ENCODE results near the gene ZNF778. TPM values are rescaled to one million over a fixed set of nuclear protein-coding genes. Genes with fewer than 3 reads are reported as not detected.
A peak's percentile ranks its signal among the peaks of the same experiment; 100 is the strongest.
"Not testable (repeated sequence)": the region's sequence is repeated elsewhere in the genome, so short reads cannot be mapped to it uniquely, and the experiment has no call there.

Gene ZNF778
- total RNA-seq, 1 donor from 2014 or later = 4.7 TPM

DNA sequence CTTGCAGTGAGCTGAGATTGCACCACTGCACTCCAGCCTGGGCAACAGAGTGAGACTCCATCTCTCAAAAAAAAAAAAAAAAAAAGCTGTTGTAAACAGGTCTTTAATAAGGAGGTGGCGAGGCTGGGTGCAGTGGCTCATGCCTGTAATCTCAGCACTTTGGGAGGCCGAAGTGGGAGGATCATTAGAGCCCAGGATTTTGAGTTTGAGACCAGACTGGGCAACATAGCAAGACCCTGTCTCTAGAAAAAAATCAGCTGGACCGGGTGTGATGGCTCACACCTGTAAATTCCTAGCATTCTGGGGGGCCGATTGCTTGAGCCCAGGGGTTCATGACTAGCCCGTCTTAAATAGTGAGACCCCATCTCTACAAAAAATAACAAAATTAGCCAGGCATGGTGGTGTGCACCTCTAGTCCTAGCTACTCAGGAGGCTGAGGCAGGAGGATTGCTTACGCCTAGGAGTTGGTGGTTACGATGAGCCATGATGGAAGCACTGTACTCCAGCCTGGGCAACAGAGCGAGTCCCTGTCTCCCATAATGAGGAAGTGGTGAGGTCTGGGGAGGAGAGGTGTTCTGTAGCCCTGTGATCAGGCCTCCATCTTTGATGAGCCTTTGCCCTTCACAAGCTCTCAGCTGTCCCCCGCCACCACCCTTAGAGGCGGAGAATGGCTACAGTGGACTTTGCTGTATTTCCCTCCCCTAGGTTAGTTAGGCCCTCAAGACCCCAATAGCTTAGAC, 36.2 kb downstream of the ZNF778 start:
- no peak overlapping the region for H3K27ac ChIP-seq (ENCODE audit: low read depth, low read length)
- peaks cover 10 to 11% (median 11%) of the 10 kb centered on the region in 3 donors for H3K4me1 ChIP-seq (ENCODE audit: control insufficient read depth in 3 of 3, insufficient read depth in 3 of 3, low read length in 3 of 3)
- no peaks in the 10 kb centered on the region for H3K36me3 ChIP-seq (ENCODE audit: control insufficient read depth in 3 of 3, insufficient read depth in 3 of 3, low read length in 3 of 3)
- peaks cover 13 to 30% (median 27%) of the 10 kb centered on the region in 3 donors for H3K27me3 ChIP-seq (ENCODE audit: control insufficient read depth in 3 of 3, insufficient read depth in 3 of 3, low read length in 3 of 3)
- no peak overlapping the region for H3K4me3 ChIP-seq (ENCODE audit: low read length in 3 of 3)
- H3K9ac ChIP-seq (ENCODE audit: low read depth in 1 of 3, low read length in 3 of 3) = no peak overlapping the region
- H3K9me3 ChIP-seq (ENCODE audit: control insufficient read depth in 3 of 3, low read length in 3 of 3) = no peaks in the 10 kb centered on the region

DNA sequence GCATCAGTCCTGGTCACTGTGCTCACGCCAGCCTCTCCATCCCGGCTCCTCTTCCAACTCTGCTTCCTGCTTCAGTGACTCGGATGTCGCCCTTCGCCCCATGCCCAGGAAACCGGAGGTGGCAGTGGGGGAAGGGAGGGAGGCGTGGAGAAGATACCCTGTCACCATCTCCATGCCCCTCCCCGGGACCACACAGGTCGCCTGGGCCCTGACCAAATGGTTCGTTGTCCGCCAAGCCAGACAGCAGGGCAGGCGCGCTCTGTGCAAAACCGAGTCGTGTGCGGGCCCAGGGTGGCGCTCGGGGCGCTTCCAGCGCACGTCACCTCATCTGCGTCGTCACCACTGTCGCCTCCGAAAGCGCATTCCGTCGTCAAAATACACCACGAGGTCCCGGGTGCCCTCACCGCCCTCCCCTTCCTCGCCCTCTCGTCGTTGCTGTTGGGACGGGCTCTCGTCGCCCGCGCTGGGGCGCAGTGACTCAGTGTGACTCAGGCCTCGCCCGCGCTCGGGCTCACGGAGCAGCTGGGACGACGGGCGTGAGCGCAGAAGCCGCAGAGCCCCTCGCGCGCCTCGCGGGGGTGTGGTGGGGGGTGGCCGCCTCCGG, 39.2 kb downstream of the ZNF778 start:
- H3K9ac ChIP-seq (ENCODE audit: low read depth in 1 of 3, low read length in 3 of 3) = peak overlapping the region in 2 of 3 donors; percentile 23 to 54

DNA sequence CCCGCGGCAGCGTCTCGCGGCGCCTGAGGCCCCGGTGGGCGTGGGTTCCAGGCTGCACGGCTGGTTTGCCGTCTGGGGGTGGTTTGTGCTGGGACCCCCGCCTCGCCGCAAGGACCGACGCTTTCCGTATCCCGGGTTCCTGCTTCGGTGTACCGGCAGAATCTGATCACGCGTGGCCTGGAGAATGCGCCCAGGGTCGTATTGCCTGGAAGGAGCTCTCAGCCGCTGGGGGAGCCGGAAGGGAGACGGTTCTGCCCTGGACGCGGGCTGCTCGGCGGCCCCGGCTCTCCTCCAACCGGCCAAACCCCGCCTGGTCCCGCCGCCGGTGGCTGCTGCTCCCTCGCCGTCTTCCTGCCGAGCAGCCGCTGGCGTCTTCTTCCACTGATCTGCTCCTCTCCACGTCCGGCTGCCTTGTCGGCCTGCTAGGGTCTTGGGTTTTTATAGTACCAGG, 39.8 kb downstream of the ZNF778 start:
- H3K4me3 ChIP-seq (ENCODE audit: low read length in 3 of 3) = peak overlapping the region; percentile 43 to 64 (median 58)
- H3K36me3 ChIP-seq (ENCODE audit: control insufficient read depth in 3 of 3, insufficient read depth in 3 of 3, low read length in 3 of 3) = no peaks in the 10 kb centered on the region
- no peak overlapping the region for H3K27ac ChIP-seq (ENCODE audit: low read depth, low read length)
- H3K9ac ChIP-seq (ENCODE audit: low read depth in 1 of 3, low read length in 3 of 3) = peak overlapping the region; percentile 23 to 54 (median 54)
- H3K27me3 ChIP-seq (ENCODE audit: control insufficient read depth in 3 of 3, insufficient read depth in 3 of 3, low read length in 3 of 3) = peaks cover 13 to 33% (median 24%) of the 10 kb centered on the region in 3 donors
- H3K4me1 ChIP-seq (ENCODE audit: control insufficient read depth in 3 of 3, insufficient read depth in 3 of 3, low read length in 3 of 3) = peaks cover 10 to 11% (median 11%) of the 10 kb centered on the region in 3 donors
- H3K9me3 ChIP-seq (ENCODE audit: control insufficient read depth in 3 of 3, low read length in 3 of 3) = no peaks in the 10 kb centered on the region

More for the DNA sequence above, 39.2 kb downstream of the ZNF778 start:
- Histone ChIP-seq H3K36me3 (ENCODE audit: control insufficient read depth in 3 of 3, insufficient read depth in 3 of 3, low read length in 3 of 3) (no peaks in the 10 kb centered on the region), H3K4me3 (ENCODE audit: low read length in 3 of 3) (peak overlapping the region; percentile 55 to 68 (median 64)), H3K4me1 (ENCODE audit: control insufficient read depth in 3 of 3, insufficient read depth in 3 of 3, low read length in 3 of 3) (peaks cover 10 to 11% (median 11%) of the 10 kb centered on the region in 3 donors), H3K27ac (ENCODE audit: low read depth, low read length) (no peak overlapping the region), H3K27me3 (ENCODE audit: control insufficient read depth in 3 of 3, insufficient read depth in 3 of 3, low read length in 3 of 3) (peaks cover 13 to 33% (median 24%) of the 10 kb centered on the region in 3 donors), H3K9me3 (ENCODE audit: control insufficient read depth in 3 of 3, low read length in 3 of 3) (no peaks in the 10 kb centered on the region)

DNA sequence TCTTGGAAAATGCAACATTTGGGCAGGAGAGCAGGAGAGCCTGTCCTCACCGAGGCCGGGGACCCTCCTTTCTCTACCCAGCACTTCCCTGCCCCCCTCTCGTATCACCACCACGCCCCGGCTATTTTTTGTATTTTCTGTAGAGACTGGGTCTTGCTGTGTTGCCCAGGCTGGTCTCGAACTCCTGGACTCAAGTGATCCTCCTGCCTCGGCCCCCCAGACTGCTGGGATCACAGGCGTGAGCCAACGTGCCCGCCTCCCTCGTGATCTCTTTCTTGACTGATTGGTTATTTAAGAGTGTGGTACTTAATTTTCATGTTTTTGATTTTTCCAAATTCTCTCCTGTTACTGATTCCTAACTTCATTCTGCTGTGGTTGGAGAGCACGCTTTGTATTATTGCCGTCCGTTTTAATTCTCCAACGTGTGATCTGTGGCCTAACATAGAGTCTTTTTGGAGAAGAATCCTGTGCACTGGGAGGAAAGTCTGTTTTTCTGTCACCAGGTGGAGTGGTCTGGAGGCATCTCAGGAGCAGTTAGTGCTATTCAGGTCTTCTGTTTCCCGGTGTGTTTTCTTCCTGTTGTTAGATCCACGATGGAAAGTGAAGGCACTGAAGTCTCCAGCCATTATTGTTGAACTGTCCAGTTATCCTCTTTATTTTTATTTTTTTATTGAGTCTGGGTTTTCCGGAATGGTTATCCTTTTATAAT, 40.4 kb downstream of the ZNF778 start:
- Histone ChIP-seq H3K27ac (ENCODE audit: low read depth, low read length) (no peak overlapping the region), H3K4me3 (ENCODE audit: low read length in 3 of 3) (peak overlapping the region; percentile 6 to 64 (median 43)), H3K9me3 (ENCODE audit: control insufficient read depth in 3 of 3, low read length in 3 of 3) (no peaks in the 10 kb centered on the region), H3K4me1 (ENCODE audit: control insufficient read depth in 3 of 3, insufficient read depth in 3 of 3, low read length in 3 of 3) (peaks cover 10 to 11% (median 11%) of the 10 kb centered on the region in 3 donors), H3K27me3 (ENCODE audit: control insufficient read depth in 3 of 3, insufficient read depth in 3 of 3, low read length in 3 of 3) (peaks cover 13 to 33% (median 24%) of the 10 kb centered on the region in 3 donors), H3K36me3 (ENCODE audit: control insufficient read depth in 3 of 3, insufficient read depth in 3 of 3, low read length in 3 of 3) (no peaks in the 10 kb centered on the region), H3K9ac (ENCODE audit: low read depth in 1 of 3, low read length in 3 of 3) (peak overlapping the region in 2 of 3 donors; percentile 23 to 54)

DNA sequence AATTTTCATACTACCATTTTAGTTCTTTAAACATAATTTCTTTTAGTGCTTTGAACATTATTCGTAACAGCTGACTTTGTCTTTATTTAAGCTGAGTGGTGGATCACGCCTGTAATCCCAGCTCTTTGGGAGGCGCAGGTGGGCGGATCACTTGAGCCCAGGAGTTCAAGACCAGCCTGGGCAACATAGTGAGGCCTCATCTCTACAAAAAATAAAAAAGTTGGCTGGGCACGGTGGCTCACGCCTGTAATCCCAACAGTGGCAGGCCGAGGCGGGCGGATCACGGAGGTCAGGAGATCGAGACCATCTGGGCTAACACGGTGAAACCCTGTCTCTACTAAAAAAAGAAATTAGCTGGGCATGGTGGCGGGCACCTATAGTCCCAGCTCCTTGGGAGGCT, 42.4 kb downstream of the ZNF778 start:
- H3K4me3 ChIP-seq (ENCODE audit: low read length in 3 of 3); H3K27ac ChIP-seq (ENCODE audit: low read depth, low read length); H3K36me3 ChIP-seq (ENCODE audit: control insufficient read depth in 3 of 3, insufficient read depth in 3 of 3, low read length in 3 of 3); H3K9me3 ChIP-seq (ENCODE audit: control insufficient read depth in 3 of 3, low read length in 3 of 3); H3K9ac ChIP-seq (ENCODE audit: low read depth in 1 of 3, low read length in 3 of 3): not testable (repeated sequence)
- peaks cover 10 to 11% (median 11%) of the 10 kb centered on the region in 3 donors for H3K4me1 ChIP-seq (ENCODE audit: control insufficient read depth in 3 of 3, insufficient read depth in 3 of 3, low read length in 3 of 3)
- H3K27me3 ChIP-seq (ENCODE audit: control insufficient read depth in 3 of 3, insufficient read depth in 3 of 3, low read length in 3 of 3) = peaks cover 13 to 33% (median 21%) of the 10 kb centered on the region in 3 donors

DNA sequence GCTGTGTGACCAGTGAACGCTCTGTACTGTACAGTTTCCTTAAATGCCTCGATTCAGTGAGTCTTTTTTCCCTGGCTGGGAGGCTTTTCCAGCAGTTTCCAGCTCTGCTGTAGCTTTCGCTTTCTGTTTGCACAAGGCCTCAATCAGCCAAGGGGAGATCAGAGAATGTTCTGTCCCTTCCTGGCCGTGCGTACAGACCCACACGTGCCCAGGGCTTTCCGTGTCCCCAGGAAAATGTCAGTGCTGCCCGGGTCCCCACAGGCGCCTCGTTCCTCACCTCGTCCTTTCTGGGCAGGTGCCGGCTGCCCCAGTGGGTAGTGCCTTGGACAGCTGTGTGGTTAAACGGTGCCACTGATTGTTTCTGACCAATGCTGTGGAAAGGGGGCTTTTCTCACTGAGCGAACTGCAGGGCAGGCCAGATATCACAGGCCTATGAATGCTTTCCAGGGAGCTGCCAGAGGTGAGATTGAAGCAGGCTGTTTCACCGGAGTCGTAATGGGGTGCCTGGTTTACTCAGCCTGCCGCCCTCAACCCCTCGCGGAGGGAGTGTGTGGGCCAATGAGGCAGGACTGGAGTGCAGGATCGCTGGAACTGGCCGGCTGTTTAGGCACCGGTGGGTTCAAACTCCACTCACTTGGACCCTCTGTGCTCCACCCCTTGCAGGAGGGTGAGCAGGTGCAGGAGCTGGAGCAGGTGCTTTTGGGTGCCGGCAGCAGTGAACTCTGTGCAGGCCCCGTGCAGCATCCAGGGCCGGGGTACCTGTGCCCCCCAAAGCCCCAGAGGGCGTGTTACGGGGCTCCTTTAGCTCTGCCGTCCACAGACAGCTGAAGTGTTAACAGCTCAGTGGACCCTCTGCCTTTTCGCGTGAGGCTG, 44.4 kb downstream of the ZNF778 start:
- Histone ChIP-seq H3K27ac (ENCODE audit: low read depth, low read length) (peak overlapping the region; percentile 17), H3K9me3 (ENCODE audit: control insufficient read depth in 3 of 3, low read length in 3 of 3) (no peaks in the 10 kb centered on the region), H3K36me3 (ENCODE audit: control insufficient read depth in 3 of 3, insufficient read depth in 3 of 3, low read length in 3 of 3) (peaks cover 8 to 10% (median 10%) of the 10 kb centered on the region in 3 donors), H3K4me3 (ENCODE audit: low read length in 3 of 3) (no peak overlapping the region), H3K27me3 (ENCODE audit: control insufficient read depth in 3 of 3, insufficient read depth in 3 of 3, low read length in 3 of 3) (peaks cover 9 to 17% (median 13%) of the 10 kb centered on the region in 3 donors), H3K9ac (ENCODE audit: low read depth in 1 of 3, low read length in 3 of 3) (no peak overlapping the region), H3K4me1 (ENCODE audit: control insufficient read depth in 3 of 3, insufficient read depth in 3 of 3, low read length in 3 of 3) (peaks cover 5 to 6% (median 6%) of the 10 kb centered on the region in 3 donors)

DNA sequence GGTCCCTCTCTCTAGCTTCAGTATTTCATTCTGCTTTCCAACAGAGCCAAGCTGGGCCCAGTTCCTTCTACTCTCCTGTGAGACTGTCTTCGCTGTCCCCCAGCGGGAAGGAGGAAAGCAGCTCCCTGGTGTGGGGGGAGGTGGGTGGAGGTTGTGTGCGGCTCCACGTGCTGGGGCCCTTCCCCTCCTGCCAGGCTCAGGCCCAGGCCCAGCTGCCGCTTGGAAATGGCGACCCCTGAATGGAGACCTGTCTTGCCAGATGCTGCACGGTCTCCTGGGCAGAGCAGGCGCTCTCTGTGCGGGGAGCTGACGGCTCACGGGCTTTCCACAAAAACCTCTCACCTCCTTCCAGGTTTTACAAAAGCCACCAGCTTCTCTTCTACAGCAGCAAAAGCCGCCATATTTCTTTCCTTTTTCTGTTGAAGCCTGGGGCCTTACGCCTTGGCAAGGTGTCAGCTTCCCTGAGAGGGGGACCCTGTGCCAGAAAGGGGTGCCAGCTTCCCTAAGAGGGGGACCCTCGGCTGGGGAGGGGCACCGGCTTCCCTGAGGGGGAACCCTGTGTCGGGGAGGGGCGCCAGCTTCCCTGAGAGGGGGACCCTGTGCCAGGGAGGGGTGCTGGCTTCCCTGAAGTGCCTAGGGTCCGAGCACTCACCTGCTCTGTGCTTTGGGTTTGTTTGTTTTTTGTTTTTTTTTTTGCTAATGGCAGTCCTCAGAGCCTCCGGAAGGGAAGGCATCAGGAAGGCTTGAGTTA, 47.5 kb downstream of the ZNF778 start:
- Histone ChIP-seq H3K4me3 (ENCODE audit: low read length in 3 of 3) (no peak overlapping the region), H3K9ac (ENCODE audit: low read depth in 1 of 3, low read length in 3 of 3) (no peak overlapping the region)

DNA sequence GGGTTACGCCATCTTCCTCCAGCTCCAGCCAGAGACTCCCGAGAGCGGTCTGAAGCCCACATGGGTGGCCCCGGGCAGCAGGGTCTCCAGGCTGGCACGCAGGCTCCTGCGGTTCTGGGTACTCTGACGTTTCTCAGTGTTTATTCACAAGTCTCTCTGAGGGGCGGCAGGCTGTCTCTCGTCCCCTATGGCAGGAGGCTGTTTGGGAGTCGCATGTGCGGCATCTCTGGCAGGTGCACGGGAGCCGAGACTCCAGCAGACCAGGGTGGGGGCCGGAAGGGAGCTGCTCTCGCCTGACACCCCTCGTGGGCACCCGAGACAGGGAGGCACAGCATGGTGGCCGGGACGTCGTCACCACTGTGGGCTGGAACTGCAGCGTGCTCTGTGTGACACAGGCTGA, 48.1 kb downstream of the ZNF778 start:
- Histone ChIP-seq H3K9ac (ENCODE audit: low read depth in 1 of 3, low read length in 3 of 3) (no peak overlapping the region), H3K4me3 (ENCODE audit: low read length in 3 of 3) (no peak overlapping the region), H3K27ac (ENCODE audit: low read depth, low read length) (no peak overlapping the region), H3K9me3 (ENCODE audit: control insufficient read depth in 3 of 3, low read length in 3 of 3) (no peaks in the 10 kb centered on the region), H3K27me3 (ENCODE audit: control insufficient read depth in 3 of 3, insufficient read depth in 3 of 3, low read length in 3 of 3) (no peaks in the 10 kb centered on the region), H3K4me1 (ENCODE audit: control insufficient read depth in 3 of 3, insufficient read depth in 3 of 3, low read length in 3 of 3) (peaks cover 0 to 4% (median 0%) of the 10 kb centered on the region in 3 donors), H3K36me3 (ENCODE audit: control insufficient read depth in 3 of 3, insufficient read depth in 3 of 3, low read length in 3 of 3) (peaks cover 22 to 31% (median 28%) of the 10 kb centered on the region in 3 donors)

More for the DNA sequence above, 47.5 kb downstream of the ZNF778 start:
- peaks cover 0 to 2% (median 0%) of the 10 kb centered on the region in 3 donors for H3K4me1 ChIP-seq (ENCODE audit: control insufficient read depth in 3 of 3, insufficient read depth in 3 of 3, low read length in 3 of 3)
- H3K36me3 ChIP-seq (ENCODE audit: control insufficient read depth in 3 of 3, insufficient read depth in 3 of 3, low read length in 3 of 3) = peaks cover 15 to 24% (median 21%) of the 10 kb centered on the region in 3 donors
- no peak overlapping the region for H3K27ac ChIP-seq (ENCODE audit: low read depth, low read length)
- H3K9me3 ChIP-seq (ENCODE audit: control insufficient read depth in 3 of 3, low read length in 3 of 3) = no peaks in the 10 kb centered on the region
- no peaks in the 10 kb centered on the region for H3K27me3 ChIP-seq (ENCODE audit: control insufficient read depth in 3 of 3, insufficient read depth in 3 of 3, low read length in 3 of 3)
